ENCODE results near the gene ANKRD18B.
"Not testable (repeated sequence)": the region's sequence is repeated elsewhere in the genome, so short reads cannot be mapped to it uniquely, and the experiment has no call there.

ANKRD18B gene

GRCh38 chr9:33528069-33528468 lies 4.0 kb downstream of the ANKRD18B start:
- DNase-seq (ENCODE audit: extremely low read depth in 1 of 2, low read depth in 1 of 2), result not testable (repeated sequence)

DNA sequence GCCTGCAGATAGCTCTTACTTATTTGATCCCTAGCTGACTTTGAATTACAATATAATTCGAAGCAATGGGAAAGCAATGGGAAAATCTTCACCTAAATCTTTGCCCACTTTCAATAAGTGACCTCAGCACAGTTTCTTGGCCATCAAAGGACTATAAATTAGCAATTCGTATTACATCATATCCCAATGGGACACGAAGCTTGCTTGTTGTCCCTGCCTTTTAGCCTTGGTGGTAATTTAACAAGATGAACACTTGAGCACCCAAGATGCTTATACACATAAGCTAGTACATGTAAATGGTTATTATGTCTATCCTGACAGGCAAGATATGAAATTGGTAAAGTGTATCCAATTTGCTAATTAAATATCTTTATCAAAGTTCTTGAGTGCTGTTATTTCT lies 9.9 kb downstream of the ANKRD18B start:
- not testable (repeated sequence) for DNase-seq (ENCODE audit: extremely low read depth in 1 of 2, low read depth in 1 of 2)

DNA sequence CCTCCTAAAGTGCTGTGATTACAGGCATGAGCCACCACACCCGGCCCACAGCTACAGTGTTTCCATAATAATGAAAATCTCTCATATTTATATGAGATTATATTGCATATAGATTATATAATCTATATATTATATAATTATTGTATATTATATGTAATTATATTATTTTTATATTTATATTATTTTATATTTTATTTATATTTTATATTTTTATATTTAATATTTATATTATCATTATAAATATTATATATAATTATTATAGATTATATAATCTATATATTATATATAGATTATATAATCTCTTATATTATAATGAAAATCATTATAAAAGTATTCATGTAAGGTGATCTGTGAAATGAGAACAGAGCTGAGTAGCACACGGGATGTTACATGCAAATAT lies 11.5 kb downstream of the ANKRD18B start:
- no peak for DNase-seq (ENCODE audit: extremely low read depth in 1 of 2, low read depth in 1 of 2)

- not testable (repeated sequence) for DNase-seq (ENCODE audit: extremely low read depth in 1 of 2, low read depth in 1 of 2)
These were observed 19.4 kb downstream of the ANKRD18B start for GRCh38 chr9:33543463-33543862.

- DNase-seq (ENCODE audit: extremely low read depth in 1 of 2, low read depth in 1 of 2), result not testable (repeated sequence)
These were observed 21.7 kb downstream of the ANKRD18B start for GRCh38 chr9:33545715-33546114.

DNA sequence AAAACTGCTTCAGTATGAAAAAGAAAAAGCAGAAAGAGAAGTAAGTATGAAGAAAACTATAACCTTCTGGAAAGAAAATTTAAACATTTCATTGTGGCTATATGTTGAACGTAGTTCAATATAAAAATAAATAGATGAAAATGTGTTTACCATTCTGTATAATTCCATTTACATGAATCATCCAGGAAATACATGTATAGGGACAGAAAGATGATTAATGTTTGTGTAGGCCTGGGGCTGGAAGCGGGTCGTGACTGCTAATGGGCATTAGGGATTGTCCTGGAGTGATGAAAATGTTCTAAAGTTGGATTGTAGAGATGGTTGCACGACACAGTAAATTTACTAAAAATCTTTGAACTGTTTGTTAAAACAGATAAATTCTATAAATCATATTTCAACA lies 24.8 kb downstream of the ANKRD18B start:
- DNase-seq (ENCODE audit: extremely low read depth in 1 of 2, low read depth in 1 of 2), result not testable (repeated sequence)

GRCh38 chr9:33549418-33549817 lies 25.4 kb downstream of the ANKRD18B start:
- not testable (repeated sequence) for DNase-seq (ENCODE audit: extremely low read depth in 1 of 2, low read depth in 1 of 2)

DNA sequence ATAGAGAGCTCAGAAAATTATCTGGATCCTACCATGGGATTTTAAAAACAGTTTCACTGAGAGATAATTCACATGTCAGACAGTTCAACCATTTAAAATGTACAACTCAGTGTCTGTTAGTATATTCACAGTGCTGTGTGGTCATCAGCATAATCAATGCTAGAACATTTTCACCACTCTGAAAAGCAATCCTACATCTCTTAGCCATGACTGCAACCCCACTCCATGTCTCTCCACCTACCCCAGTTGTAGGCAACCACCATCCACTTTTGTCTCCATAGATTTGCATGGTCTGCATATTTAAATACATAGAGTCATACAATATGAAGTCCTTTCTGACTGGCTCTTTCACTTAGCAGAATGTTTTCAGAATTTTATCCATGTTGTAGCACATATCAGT lies 27.1 kb downstream of the ANKRD18B start:
- not testable (repeated sequence) for DNase-seq (ENCODE audit: extremely low read depth in 1 of 2, low read depth in 1 of 2)

DNA sequence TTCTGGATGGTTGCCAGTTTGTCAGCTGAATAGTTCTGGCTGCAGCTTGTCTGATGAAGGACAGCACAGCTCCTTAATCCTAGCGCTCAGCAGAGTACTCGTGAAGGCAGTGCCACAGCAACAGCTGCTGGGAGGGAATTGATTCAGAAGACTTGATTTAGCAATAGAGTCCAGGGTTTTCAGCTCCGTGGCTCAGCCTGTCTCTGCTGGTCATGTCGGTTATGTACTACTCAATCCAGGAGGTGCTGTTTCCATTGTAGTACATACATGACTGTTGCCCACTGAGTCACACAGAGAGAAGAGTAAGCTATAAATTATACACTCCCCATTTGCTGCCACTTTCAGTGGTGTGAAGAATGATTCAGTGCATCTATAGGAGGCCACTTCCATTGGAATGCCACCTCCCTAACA lies 28.3 kb downstream of the ANKRD18B start:
- DNase-seq (ENCODE audit: extremely low read depth in 1 of 2, low read depth in 1 of 2), result peak in 1 of 2 donors; percentile 1

GRCh38 chr9:33560217-33560616 lies 36.2 kb downstream of the ANKRD18B start:
- not testable (repeated sequence) for DNase-seq (ENCODE audit: extremely low read depth in 1 of 2, low read depth in 1 of 2)

DNA sequence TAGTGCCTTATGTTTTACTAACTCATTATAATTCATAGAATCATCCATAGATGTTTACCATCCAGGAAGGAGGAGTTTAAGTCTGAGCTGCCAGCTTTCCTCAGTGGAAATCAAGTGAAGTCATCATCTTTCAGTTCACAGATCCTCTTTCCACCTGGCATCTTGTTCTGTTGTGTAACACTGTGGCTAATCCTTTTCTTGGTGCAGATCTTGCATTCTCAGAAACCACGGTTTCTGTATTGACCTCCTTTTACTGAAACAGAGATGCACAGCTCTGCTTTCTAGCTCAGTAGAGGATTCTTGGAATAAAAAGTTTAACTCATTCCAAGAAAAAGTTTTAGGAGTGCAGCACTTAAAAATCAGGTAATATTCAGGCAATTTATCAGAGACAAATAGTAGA lies 38.1 kb downstream of the ANKRD18B start:
- DNase-seq (ENCODE audit: extremely low read depth in 1 of 2, low read depth in 1 of 2), result not testable (repeated sequence)

GRCh38 chr9:33567776-33568175 lies 43.7 kb downstream of the ANKRD18B start:
- not testable (repeated sequence) for DNase-seq (ENCODE audit: extremely low read depth in 1 of 2, low read depth in 1 of 2)

GRCh38 chr9:33577786-33578185 lies 53.7 kb downstream of the ANKRD18B start:
- not testable (repeated sequence) for DNase-seq (ENCODE audit: extremely low read depth in 1 of 2, low read depth in 1 of 2)

GRCh38 chr9:33579996-33580395 lies 55.9 kb downstream of the ANKRD18B start:
- not testable (repeated sequence) for DNase-seq (ENCODE audit: extremely low read depth in 1 of 2, low read depth in 1 of 2)

GRCh38 chr9:33582686-33583085 lies 58.6 kb downstream of the ANKRD18B start:
- DNase-seq (ENCODE audit: extremely low read depth in 1 of 2, low read depth in 1 of 2), result not testable (repeated sequence)

- DNase-seq (ENCODE audit: extremely low read depth in 1 of 2, low read depth in 1 of 2), result not testable (repeated sequence)
These were observed 62.1 kb downstream of the ANKRD18B start for GRCh38 chr9:33586128-33586527.

GRCh38 chr9:33587799-33588198 lies 63.7 kb downstream of the ANKRD18B start:
- DNase-seq (ENCODE audit: extremely low read depth in 1 of 2, low read depth in 1 of 2), result not testable (repeated sequence)

DNA sequence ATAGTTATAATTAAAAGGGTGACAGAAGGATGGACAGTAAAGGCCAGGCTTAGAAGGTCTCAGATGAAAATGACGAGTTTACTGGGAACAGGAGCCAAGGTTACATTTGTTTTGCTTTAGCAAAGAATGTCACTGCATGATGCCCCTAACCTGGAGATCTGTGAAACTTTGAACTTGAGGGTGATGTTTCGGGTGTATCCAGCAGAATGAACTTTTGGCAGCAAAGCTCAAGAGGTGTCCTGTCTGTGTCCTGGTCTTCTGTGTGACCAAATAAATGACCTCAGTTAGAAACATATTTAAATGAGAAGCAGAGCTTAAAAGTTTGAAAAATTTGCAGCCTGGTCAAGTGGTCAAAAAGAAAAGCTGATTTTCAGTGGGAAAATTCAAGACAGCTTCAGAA lies 64.8 kb downstream of the ANKRD18B start:
- not testable (repeated sequence) for DNase-seq (ENCODE audit: extremely low read depth in 1 of 2, low read depth in 1 of 2)

DNA sequence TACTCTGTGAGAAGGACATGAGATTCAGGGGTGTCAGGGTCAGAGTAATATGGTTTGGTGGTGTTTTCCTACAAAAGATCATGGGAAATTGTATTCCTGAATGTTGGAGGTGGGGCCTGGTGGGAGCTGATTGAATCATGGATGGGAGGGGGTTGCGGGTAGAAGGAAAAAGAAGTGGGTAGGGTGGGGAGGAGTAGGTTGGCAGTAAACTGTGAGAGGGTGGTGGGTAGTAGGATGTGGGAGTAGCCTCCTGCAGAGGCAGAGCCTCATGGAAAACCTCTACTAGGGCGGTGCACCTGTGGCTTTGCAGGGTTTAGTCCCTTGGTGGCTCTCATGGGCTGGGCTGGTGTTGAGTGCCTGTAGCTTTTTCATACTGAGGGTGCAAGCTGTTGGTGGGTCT lies 66.8 kb downstream of the ANKRD18B start:
- DNase-seq (ENCODE audit: extremely low read depth in 1 of 2, low read depth in 1 of 2), result not testable (repeated sequence)

- DNase-seq (ENCODE audit: extremely low read depth in 1 of 2, low read depth in 1 of 2), result not testable (repeated sequence)
These were observed 72.9 kb downstream of the ANKRD18B start for GRCh38 chr9:33596974-33597373.

- not testable (repeated sequence) for DNase-seq (ENCODE audit: extremely low read depth in 1 of 2, low read depth in 1 of 2)
These were observed 73.3 kb downstream of the ANKRD18B start for GRCh38 chr9:33597386-33597785.

GRCh38 chr9:33598796-33599379 lies 74.8 kb downstream of the ANKRD18B start:
- DNase-seq (ENCODE audit: extremely low read depth in 1 of 2, low read depth in 1 of 2), result not testable (repeated sequence)

- DNase-seq (ENCODE audit: extremely low read depth in 1 of 2, low read depth in 1 of 2), result not testable (repeated sequence)
These were observed 76.9 kb downstream of the ANKRD18B start for GRCh38 chr9:33600911-33601310.
